Measurements from ENCODE around the gene POLE.
"Not testable (repeated sequence)": the region's sequence is repeated elsewhere in the genome, so short reads cannot be mapped to it uniquely, and the experiment has no call there.

POLE gene

GRCh38 chr12:132604668-132605441 is 82.3 kb downstream of the POLE start:
- Histone ChIP-seq H3K27ac (ENCODE audit: low read length) (no peak overlapping the region), H3K36me3 (ENCODE audit: control insufficient read depth in 1 of 2, insufficient read depth in 2 of 2, low read length in 2 of 2) (no peaks in the 10 kb centered on the region), H3K4me1 (ENCODE audit: control insufficient read depth in 1 of 2, insufficient read depth in 2 of 2, low read length in 2 of 2) (peaks cover 0 to 15% of the 10 kb centered on the region in 2 donors), H3K9me3 (ENCODE audit: control insufficient read depth in 1 of 2, low read length in 2 of 2) (no peaks in the 10 kb centered on the region), H3K4me3 (ENCODE audit: low read depth in 1 of 2, low read length in 2 of 2) (peak overlapping the region in 1 of 2 donors; percentile 28), H3K27me3 (ENCODE audit: low read depth, low read length) (peaks cover 18% of the 10 kb centered on the region)

- Histone ChIP-seq H3K9me3 (ENCODE audit: control insufficient read depth in 1 of 2, low read length in 2 of 2) (no peaks in the 10 kb centered on the region), H3K4me3 (ENCODE audit: low read depth in 1 of 2, low read length in 2 of 2) (peak overlapping the region in 1 of 2 donors; percentile 28), H3K4me1 (ENCODE audit: control insufficient read depth in 1 of 2, insufficient read depth in 2 of 2, low read length in 2 of 2) (peaks cover 0 to 14% of the 10 kb centered on the region in 2 donors), H3K27me3 (ENCODE audit: low read depth, low read length) (peaks cover 18% of the 10 kb centered on the region), H3K36me3 (ENCODE audit: control insufficient read depth in 1 of 2, insufficient read depth in 2 of 2, low read length in 2 of 2) (no peaks in the 10 kb centered on the region), H3K27ac (ENCODE audit: low read length) (no peak overlapping the region)
Measured at GRCh38 chr12:132604151-132604618, 83.0 kb downstream of the POLE start.

- Histone ChIP-seq H3K4me1 (ENCODE audit: control insufficient read depth in 1 of 2, insufficient read depth in 2 of 2, low read length in 2 of 2) (peaks cover 0 to 19% of the 10 kb centered on the region in 2 donors), H3K27me3 (ENCODE audit: low read depth, low read length) (peaks cover 18% of the 10 kb centered on the region), H3K4me3 (ENCODE audit: low read depth in 1 of 2, low read length in 2 of 2) (peak overlapping the region in 1 of 2 donors; percentile 28)
Measured at GRCh38 chr12:132603240-132604150, 83.6 kb downstream of the POLE start.

GRCh38 chr12:132602572-132603239 is 84.4 kb downstream of the POLE start:
- H3K4me1 ChIP-seq (ENCODE audit: control insufficient read depth in 1 of 2, insufficient read depth in 2 of 2, low read length in 2 of 2) = peaks cover under 1 to 20% of the 10 kb centered on the region in 2 donors
- peaks cover 18% of the 10 kb centered on the region for H3K27me3 ChIP-seq (ENCODE audit: low read depth, low read length)
- no peaks in the 10 kb centered on the region for H3K9me3 ChIP-seq (ENCODE audit: control insufficient read depth in 1 of 2, low read length in 2 of 2)
- H3K4me3 ChIP-seq (ENCODE audit: low read depth in 1 of 2, low read length in 2 of 2) = peak overlapping the region in 1 of 2 donors; percentile 28
- H3K27ac ChIP-seq (ENCODE audit: low read length) = no peak overlapping the region
- H3K36me3 ChIP-seq (ENCODE audit: control insufficient read depth in 1 of 2, insufficient read depth in 2 of 2, low read length in 2 of 2) = no peaks in the 10 kb centered on the region

More at GRCh38 chr12:132603240-132604150, 83.6 kb downstream of the POLE start:
- Histone ChIP-seq H3K36me3 (ENCODE audit: control insufficient read depth in 1 of 2, insufficient read depth in 2 of 2, low read length in 2 of 2) (no peaks in the 10 kb centered on the region), H3K9me3 (ENCODE audit: control insufficient read depth in 1 of 2, low read length in 2 of 2) (no peaks in the 10 kb centered on the region), H3K27ac (ENCODE audit: low read length) (no peak overlapping the region)

- Histone ChIP-seq H3K27me3 (ENCODE audit: low read depth, low read length) (peaks cover 18% of the 10 kb centered on the region), H3K4me3 (ENCODE audit: low read depth in 1 of 2, low read length in 2 of 2) (peak overlapping the region in 1 of 2 donors; percentile 56), H3K27ac (ENCODE audit: low read length) (no peak overlapping the region)
Measured at GRCh38 chr12:132601171-132601883, 85.8 kb downstream of the POLE start.

GRCh38 chr12:132600048-132601032 is 86.8 kb downstream of the POLE start:
- H3K27ac ChIP-seq (ENCODE audit: low read length) = no peak overlapping the region

More at GRCh38 chr12:132601171-132601883, 85.8 kb downstream of the POLE start:
- no peaks in the 10 kb centered on the region for H3K36me3 ChIP-seq (ENCODE audit: control insufficient read depth in 1 of 2, insufficient read depth in 2 of 2, low read length in 2 of 2)
- H3K4me1 ChIP-seq (ENCODE audit: control insufficient read depth in 1 of 2, insufficient read depth in 2 of 2, low read length in 2 of 2) = peaks cover 5 to 24% of the 10 kb centered on the region in 2 donors
- H3K9me3 ChIP-seq (ENCODE audit: control insufficient read depth in 1 of 2, low read length in 2 of 2) = no peaks in the 10 kb centered on the region

GRCh38 chr12:132599502-132599901 is 87.6 kb downstream of the POLE start:
- not testable (repeated sequence) for H3K9me3 ChIP-seq (ENCODE audit: control insufficient read depth in 1 of 2, low read length in 2 of 2); H3K36me3 ChIP-seq (ENCODE audit: control insufficient read depth in 1 of 2, insufficient read depth in 2 of 2, low read length in 2 of 2); H3K27ac ChIP-seq (ENCODE audit: low read length); H3K4me3 ChIP-seq (ENCODE audit: low read depth in 1 of 2, low read length in 2 of 2)
- H3K27me3 ChIP-seq (ENCODE audit: low read depth, low read length) = peaks cover 11% of the 10 kb centered on the region
- H3K4me1 ChIP-seq (ENCODE audit: control insufficient read depth in 1 of 2, insufficient read depth in 2 of 2, low read length in 2 of 2) = peaks cover 5 to 24% of the 10 kb centered on the region in 2 donors

More at GRCh38 chr12:132600048-132601032, 86.8 kb downstream of the POLE start:
- peak overlapping the region; percentile 33 to 56 for H3K4me3 ChIP-seq (ENCODE audit: low read depth in 1 of 2, low read length in 2 of 2)
- H3K27me3 ChIP-seq (ENCODE audit: low read depth, low read length) = peaks cover 18% of the 10 kb centered on the region
- no peaks in the 10 kb centered on the region for H3K9me3 ChIP-seq (ENCODE audit: control insufficient read depth in 1 of 2, low read length in 2 of 2)
- H3K4me1 ChIP-seq (ENCODE audit: control insufficient read depth in 1 of 2, insufficient read depth in 2 of 2, low read length in 2 of 2) = peaks cover 5 to 24% of the 10 kb centered on the region in 2 donors
- H3K36me3 ChIP-seq (ENCODE audit: control insufficient read depth in 1 of 2, insufficient read depth in 2 of 2, low read length in 2 of 2) = no peaks in the 10 kb centered on the region

GRCh38 chr12:132597333-132598316 is 89.5 kb downstream of the POLE start:
- Histone ChIP-seq H3K27ac (ENCODE audit: low read length) (no peak overlapping the region), H3K4me1 (ENCODE audit: control insufficient read depth in 1 of 2, insufficient read depth in 2 of 2, low read length in 2 of 2) (peaks cover 5 to 25% of the 10 kb centered on the region in 2 donors), H3K9me3 (ENCODE audit: control insufficient read depth in 1 of 2, low read length in 2 of 2) (no peaks in the 10 kb centered on the region), H3K36me3 (ENCODE audit: control insufficient read depth in 1 of 2, insufficient read depth in 2 of 2, low read length in 2 of 2) (no peaks in the 10 kb centered on the region), H3K27me3 (ENCODE audit: low read depth, low read length) (no peaks in the 10 kb centered on the region), H3K4me3 (ENCODE audit: low read depth in 1 of 2, low read length in 2 of 2) (peak overlapping the region; percentile 48 to 62)

GRCh38 chr12:132596016-132596415 is 91.1 kb downstream of the POLE start:
- H3K27ac ChIP-seq (ENCODE audit: low read length) = no peak overlapping the region
- no peaks in the 10 kb centered on the region for H3K9me3 ChIP-seq (ENCODE audit: control insufficient read depth in 1 of 2, low read length in 2 of 2)
- no peak overlapping the region for H3K4me3 ChIP-seq (ENCODE audit: low read depth in 1 of 2, low read length in 2 of 2)
- H3K4me1 ChIP-seq (ENCODE audit: control insufficient read depth in 1 of 2, insufficient read depth in 2 of 2, low read length in 2 of 2) = peaks cover 5 to 25% of the 10 kb centered on the region in 2 donors
- no peaks in the 10 kb centered on the region for H3K36me3 ChIP-seq (ENCODE audit: control insufficient read depth in 1 of 2, insufficient read depth in 2 of 2, low read length in 2 of 2)
- no peaks in the 10 kb centered on the region for H3K27me3 ChIP-seq (ENCODE audit: low read depth, low read length)
